WTC11 (cell line): Measurements from ENCODE around the gene LPGAT1.

ENCODE experiments used
- CTCF ChIP-seq: fragments of 200-600 bp; IDR thresholded peaks from 2 replicates; pipeline ENCODE4 v1.8.0; 2022; ENCODE audit warnings: antibody characterized with exemption
- E2F1 ChIP-seq: sonication (generic); formaldehyde crosslinking; IDR thresholded peaks from 2 replicates; pipeline ENCODE4 v1.8.0; 2022; ENCODE audit warnings: mild to moderate bottlenecking, missing genetic modification reagents
- E2F4 ChIP-seq: sonication (generic); formaldehyde crosslinking; IDR thresholded peaks from 2 replicates; pipeline ENCODE4 v1.8.1; 2022; ENCODE audit warnings: low read depth, mild to moderate bottlenecking, moderate library complexity, missing genetic modification reagents, borderline replicate concordance
- ELF4 ChIP-seq: sonication (generic); formaldehyde crosslinking; IDR thresholded peaks from 2 replicates; pipeline ENCODE4 v1.8.1; 2022; ENCODE audit warnings: low read depth, mild to moderate bottlenecking, moderate library complexity, missing genetic modification reagents
- JUN ChIP-seq: sonication (generic); formaldehyde crosslinking; IDR thresholded peaks from 2 replicates; pipeline ENCODE4 v1.8.0; 2023; ENCODE audit warnings: mild to moderate bottlenecking, missing genetic modification reagents
- NR3C1 ChIP-seq: sonication (generic); formaldehyde crosslinking; conservative IDR thresholded peaks from 2 replicates; pipeline ENCODE4 v1.8.1; 2023; ENCODE audit warnings: low read depth, mild to moderate bottlenecking, missing genetic modification reagents
- RORB ChIP-seq: fragments of 250-450 bp; sonication (Bioruptor Pico); IDR thresholded peaks from 2 replicates; pipeline ENCODE4 v1.9.0; 2021; ENCODE audit warnings: mild to moderate bottlenecking
- SP1 ChIP-seq: sonication (generic); formaldehyde crosslinking; conservative IDR thresholded peaks from 2 replicates; pipeline ENCODE4 v1.8.1; 2022; ENCODE audit warnings: missing genetic modification reagents
- TEAD4 ChIP-seq: sonication (generic); formaldehyde crosslinking; IDR thresholded peaks from 2 replicates; pipeline ENCODE4 v1.8.0; 2022; ENCODE audit warnings: mild to moderate bottlenecking, missing genetic modification reagents
- ZBTB21 ChIP-seq: sonication (generic); formaldehyde crosslinking; IDR thresholded peaks from 2 replicates; pipeline ENCODE4 v1.8.1; 2023; ENCODE audit warnings: mild to moderate bottlenecking, missing genetic modification reagents, borderline replicate concordance
- ZNF232 ChIP-seq: sonication (generic); formaldehyde crosslinking; IDR thresholded peaks from 2 replicates; pipeline ENCODE4 v1.8.0; 2022; ENCODE audit warnings: mild to moderate bottlenecking, missing genetic modification reagents
- TF ChIP-seq, protein P1 (sequence below): sonication (generic); formaldehyde crosslinking; conservative IDR thresholded peaks from 2 replicates; pipeline ENCODE4 v1.8.1; 2023; ENCODE audit warnings: mild to moderate bottlenecking, low read depth, missing genetic modification reagents, moderate library complexity

DNA sequence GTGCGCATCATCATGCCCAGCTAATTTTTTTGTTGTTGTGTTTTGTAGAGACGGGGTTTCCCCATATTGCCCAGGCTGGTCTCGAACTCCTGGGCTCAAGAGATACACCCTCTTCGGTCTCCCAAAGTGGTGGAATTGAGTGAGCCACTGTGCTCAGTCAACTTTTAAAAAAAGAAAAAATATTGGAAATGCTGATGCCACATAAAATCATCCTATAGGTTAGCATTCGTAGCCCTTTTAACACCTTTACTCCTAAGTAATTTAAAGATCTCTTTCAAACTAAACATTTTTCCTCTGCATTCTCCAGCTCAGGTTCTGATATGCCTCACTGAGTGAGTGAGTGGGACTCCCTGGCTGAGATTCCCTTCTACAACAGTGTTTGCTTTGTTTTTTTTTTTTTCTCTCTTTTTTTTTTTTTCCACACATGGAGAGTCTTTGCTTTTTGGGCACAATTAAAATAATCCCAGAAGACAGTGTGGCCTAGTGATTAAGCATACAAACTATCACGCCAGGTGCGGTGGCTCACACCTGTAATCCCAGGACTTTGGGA lies 74.0 kb downstream of the LPGAT1 start:
- no peak for TF ChIP-seq RORB (CRISPR knock-in tag)
- no peak for TF ChIP-seq TEAD4 (CRISPR knock-in tag)
- no peak for TF ChIP-seq CTCF
- TF ChIP-seq E2F1 (CRISPR knock-in tag) = no peak
- no peak for TF ChIP-seq NR3C1
- TF ChIP-seq ZBTB21 (CRISPR knock-in tag) = no peak
- no peak for TF ChIP-seq ELF4 (CRISPR knock-in tag)
- no peak for TF ChIP-seq SP1
- TF ChIP-seq, protein P1, sequence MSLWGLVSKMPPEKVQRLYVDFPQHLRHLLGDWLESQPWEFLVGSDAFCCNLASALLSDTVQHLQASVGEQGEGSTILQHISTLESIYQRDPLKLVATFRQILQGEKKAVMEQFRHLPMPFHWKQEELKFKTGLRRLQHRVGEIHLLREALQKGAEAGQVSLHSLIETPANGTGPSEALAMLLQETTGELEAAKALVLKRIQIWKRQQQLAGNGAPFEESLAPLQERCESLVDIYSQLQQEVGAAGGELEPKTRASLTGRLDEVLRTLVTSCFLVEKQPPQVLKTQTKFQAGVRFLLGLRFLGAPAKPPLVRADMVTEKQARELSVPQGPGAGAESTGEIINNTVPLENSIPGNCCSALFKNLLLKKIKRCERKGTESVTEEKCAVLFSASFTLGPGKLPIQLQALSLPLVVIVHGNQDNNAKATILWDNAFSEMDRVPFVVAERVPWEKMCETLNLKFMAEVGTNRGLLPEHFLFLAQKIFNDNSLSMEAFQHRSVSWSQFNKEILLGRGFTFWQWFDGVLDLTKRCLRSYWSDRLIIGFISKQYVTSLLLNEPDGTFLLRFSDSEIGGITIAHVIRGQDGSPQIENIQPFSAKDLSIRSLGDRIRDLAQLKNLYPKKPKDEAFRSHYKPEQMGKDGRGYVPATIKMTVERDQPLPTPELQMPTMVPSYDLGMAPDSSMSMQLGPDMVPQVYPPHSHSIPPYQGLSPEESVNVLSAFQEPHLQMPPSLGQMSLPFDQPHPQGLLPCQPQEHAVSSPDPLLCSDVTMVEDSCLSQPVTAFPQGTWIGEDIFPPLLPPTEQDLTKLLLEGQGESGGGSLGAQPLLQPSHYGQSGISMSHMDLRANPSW = no peak
- no peak for TF ChIP-seq ZNF232 (CRISPR knock-in tag)
- TF ChIP-seq JUN (CRISPR knock-in tag) = no peak
- TF ChIP-seq E2F4 (CRISPR knock-in tag) = no peak
